GM18498 (cell line): ENCODE results near the gene ABLIM1.

ENCODE experiments used
- ATAC-seq: cut with Tn5 transposase; IDR thresholded peaks from one replicate; pipeline ENCODE4 v1.9.1; 2021; ENCODE audit warnings: mild to moderate bottlenecking, moderate library complexity; ENCODE audit not compliant: unreplicated experiment

ABLIM1 gene

DNA sequence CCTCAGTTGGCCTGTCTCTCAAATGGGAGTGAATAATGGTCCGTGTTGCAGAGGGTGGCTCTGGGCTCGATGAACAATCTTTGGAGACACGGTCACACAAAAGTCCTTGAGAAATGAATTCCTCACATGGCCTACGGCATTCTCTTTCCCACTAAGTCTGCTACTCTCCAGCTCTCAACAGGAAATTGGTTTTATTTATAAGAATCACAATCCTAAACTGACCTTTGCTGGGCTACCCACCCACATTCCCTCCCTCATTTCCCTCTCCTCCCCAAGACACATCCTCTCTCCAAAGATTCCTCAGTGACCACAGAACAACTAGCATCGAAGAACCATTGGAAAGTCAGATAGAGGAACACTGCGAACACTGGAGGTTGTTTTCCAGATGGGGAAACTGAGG, 258.5 kb downstream of the ABLIM1 start:
- ATAC-seq: no peak

- ATAC-seq: no peak
Observed at GRCh38 chr10:114398587-114399331, 259.3 kb downstream of the ABLIM1 start.

- ATAC-seq: no peak
Observed at GRCh38 chr10:114397651-114398145, 260.4 kb downstream of the ABLIM1 start.

DNA sequence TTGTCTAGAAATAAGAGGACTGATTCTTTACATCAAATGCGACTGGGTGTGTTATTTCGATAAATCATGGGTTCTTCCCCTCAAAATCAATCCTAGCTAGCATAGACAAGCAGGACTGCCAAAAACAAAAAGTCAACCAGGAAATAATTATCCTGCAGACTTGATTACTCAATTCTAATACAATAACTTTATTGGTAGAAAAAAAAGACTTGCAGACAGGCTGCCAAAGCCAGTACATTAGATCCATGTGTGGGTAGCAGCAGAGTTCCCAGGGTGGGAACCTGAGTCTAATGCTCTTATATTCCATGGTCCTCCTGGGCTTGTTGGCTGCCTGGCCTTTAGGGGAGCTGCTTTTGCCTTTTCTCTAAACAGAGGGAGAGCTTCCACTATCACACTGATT, 261.6 kb downstream of the ABLIM1 start:
- no peak for ATAC-seq

DNA sequence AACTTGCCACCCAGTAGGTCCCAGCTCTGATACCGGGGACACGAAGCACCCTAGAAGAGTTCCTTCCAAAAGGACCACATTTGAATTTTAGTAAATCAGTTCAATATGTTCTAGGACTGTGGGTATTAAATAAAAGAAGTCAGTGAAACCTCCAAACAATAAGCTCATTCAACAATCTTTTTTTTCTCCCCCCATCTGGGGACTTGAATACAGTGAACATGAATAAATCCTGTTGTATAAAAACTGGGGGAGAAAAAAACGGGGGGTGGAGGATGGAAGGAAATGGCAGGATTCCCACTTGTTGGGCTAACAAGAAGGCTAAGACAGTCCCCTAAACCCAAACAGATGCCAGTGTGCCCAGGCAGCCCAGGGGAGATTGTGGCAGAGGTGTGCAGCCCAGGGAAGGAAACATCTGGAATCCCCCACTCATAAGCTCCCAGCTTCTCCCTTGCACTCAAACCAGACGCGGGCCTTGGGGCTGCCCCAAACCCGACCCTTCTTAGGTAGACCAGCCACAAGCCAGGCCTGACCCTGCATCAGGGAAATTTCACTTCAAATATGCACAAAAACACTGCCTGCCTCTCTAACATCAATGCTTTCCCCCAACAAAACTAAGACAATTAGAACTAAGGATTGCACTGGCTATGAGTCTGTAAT, 262.6 kb downstream of the ABLIM1 start:
- no peak for ATAC-seq

- no peak for ATAC-seq
Observed at GRCh38 chr10:114394531-114394930, 263.5 kb downstream of the ABLIM1 start.

DNA sequence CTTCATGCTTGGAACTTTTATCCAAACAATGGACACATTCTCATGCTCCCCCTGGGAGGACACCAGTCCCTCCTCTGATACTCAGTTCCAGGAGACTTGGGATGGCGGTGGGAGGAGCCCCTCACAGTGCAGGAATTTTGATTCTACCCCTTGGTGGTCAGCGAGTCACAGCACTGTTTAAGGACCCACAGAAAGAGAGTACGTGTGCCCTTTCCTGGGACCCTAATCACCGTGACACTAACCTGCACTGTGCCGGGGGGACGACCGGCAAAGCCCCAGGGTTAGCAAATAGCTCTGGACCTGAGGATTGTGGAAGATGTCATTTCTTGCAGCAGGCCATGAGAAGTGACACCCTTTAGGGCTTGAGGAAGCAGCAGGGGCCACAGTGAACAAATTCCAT, 264.2 kb downstream of the ABLIM1 start:
- ATAC-seq: no peak

GRCh38 chr10:114393482-114393881, 264.6 kb downstream of the ABLIM1 start:
- no peak for ATAC-seq

DNA sequence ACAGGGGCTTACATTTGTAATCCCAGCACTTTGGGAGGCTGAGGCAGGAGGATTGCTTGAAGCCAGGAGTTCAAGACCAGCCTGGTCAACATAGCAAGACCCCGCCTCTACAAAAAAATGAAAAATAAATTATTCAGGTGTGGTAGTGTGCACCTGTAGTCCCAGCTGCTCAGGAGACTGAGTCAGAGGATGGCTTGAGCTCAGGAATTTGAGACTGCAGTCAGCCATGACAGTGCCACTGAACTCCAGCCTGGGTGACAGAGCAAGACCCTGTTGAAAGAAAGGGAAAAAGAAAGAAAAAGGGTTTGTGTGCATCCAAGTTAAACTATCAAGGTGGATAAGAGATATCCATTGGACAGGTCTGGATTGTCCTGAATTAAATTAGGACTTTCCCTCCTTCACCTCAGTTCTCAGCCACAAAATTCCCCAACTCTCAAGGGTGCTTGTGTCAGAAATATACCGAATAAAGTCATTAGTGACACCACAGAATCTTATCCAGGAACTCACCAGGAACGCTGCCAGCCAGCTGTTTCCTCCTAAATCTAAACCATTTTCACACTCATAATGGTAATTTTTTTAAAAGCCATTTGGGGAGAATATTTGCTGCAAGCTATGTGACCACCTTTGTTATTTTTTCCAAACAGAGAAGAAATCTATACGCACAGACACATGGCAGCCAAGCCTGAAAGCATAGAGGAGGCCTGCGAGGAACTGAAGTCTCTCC, 265.8 kb downstream of the ABLIM1 start:
- ATAC-seq: no peak

GRCh38 chr10:114391599-114391998, 266.5 kb downstream of the ABLIM1 start:
- no peak for ATAC-seq

DNA sequence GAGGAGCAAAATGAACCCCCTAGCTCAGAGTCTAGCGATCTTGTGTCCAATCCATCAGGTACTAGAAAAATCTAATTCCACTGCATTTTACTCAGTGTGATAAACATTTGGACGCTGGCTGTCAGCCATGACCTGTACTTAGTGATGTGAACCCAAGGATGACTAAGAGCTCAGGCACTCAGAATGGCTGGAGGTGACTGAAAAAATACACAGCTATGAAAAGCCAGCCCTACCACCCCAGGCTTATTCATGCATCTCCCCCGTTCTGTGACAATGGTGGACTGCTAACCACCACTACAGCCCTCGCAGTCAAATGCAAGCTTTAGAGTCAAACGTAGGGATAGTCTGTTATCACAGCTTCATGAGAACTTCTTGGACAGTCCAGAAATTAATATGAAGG, 268.6 kb downstream of the ABLIM1 start:
- ATAC-seq: no peak

DNA sequence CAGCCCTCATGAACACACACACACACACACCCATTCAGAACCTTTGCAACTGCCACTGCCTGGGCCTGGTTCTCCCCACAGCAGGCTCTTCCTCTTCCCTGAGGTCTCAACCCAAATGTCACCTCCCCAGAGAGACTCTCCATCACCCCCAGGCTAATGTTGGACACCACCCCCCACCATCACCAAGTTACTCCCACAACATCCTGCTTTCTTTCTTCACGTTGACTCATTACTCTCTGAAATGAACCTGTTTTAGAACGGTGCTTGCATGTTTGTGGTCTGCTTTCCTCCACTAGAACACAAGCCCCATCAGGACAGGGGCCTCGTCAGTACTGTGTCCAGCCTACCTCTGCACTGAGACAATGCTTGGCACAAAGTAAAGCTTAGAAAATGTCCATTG, 269.8 kb downstream of the ABLIM1 start:
- ATAC-seq: peak; percentile 74

DNA sequence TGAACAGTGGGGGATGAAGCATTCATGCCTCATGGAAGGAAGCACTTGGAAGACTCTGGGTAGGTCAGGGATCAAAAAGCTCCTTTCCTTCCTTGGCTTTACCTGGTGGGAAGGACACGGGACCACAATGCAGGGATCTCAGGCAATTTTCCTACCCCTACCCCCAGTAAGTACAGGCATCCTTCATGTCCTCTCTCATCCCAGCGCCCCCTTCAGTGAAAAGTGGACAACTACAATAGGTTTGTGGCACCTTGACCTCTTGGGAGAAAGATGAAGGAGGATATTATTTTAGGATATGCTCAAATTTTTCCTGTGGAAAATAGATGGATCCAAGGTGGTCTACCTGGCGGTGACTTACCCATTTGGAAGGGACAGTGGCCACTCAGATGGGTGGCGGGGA, 270.3 kb downstream of the ABLIM1 start:
- no peak for ATAC-seq

GRCh38 chr10:114386452-114386851, 271.6 kb downstream of the ABLIM1 start:
- ATAC-seq: no peak

GRCh38 chr10:114385557-114385956, 272.5 kb downstream of the ABLIM1 start:
- no peak for ATAC-seq

DNA sequence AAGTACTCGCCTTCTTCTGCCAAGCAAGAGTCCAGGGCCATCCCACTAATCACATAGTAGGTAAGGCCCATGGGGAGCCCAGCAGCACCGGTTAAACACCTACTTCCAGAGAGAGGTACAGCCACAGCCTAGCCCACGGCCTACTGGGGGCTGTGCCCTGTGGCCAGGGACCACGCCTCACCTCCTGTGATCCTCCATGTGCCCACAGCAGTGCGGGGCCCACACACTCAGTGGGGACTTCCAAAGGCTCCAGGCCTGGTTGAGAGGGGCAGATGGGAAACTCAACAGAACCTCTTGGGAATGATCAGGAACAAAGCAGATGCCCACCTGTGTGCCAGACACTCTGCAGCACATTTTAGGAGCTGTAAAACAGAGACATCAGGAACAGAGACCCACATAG, 273.5 kb downstream of the ABLIM1 start:
- ATAC-seq: no peak

GRCh38 chr10:114384181-114384580, 273.9 kb downstream of the ABLIM1 start:
- ATAC-seq: no peak
